GM20000 (cell line): ENCODE data around the gene FBXO42.

Experiments
- DNase-seq: peaks from one replicate; pipeline ENCODE4 v3.0.0; 2012; ENCODE audit warnings: low spot score
- CTCF ChIP-seq: IDR thresholded peaks from 2 replicates; pipeline ENCODE4 v1.5.1; 2012; ENCODE audit warnings: mild to moderate bottlenecking, control low read depth; ENCODE audit errors: extremely low read depth, missing control alignments

The FBXO42 gene

DNA sequence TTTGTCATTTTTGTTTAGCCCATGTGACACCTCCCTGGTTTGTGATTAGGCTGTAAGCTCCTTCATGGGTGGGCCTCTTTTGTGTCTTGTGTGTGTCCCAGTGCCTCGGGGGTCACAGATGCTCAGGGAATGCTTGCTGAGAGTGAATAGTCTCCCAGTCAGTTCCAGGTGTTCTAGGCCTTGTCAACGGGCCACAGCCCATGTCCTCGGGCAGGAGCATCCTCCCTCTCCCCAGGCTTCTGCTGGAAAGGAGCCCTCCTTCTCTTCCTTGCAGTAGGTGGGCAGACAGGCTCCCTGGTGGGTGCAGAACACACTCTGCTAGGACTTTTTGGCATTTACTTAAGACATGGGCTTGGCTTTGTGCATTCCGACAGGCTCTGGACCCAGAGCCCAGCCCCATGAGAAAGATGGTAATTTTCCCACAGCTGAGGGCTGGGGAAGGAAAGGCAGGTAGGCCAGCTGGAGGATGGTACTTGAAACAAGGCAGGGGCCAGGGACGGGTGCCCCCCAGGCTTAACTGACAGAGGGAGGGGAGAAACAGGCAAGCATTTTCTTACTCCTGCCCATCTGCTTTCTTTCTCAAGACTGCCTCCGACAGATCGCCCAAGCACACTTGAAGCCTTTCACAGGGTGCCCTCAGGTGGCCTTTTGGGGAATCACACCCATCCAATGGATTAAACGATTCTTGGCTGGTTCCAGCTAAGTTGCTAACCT lies 108.2 kb downstream of the FBXO42 start:
- TF ChIP-seq CTCF, result peak; percentile 76
- DNase-seq, result peak; percentile 78

- TF ChIP-seq CTCF, result no peak
- DNase-seq, result no peak
Observed at GRCh38 chr1:16243215-16243610, 109.1 kb downstream of the FBXO42 start.

DNA sequence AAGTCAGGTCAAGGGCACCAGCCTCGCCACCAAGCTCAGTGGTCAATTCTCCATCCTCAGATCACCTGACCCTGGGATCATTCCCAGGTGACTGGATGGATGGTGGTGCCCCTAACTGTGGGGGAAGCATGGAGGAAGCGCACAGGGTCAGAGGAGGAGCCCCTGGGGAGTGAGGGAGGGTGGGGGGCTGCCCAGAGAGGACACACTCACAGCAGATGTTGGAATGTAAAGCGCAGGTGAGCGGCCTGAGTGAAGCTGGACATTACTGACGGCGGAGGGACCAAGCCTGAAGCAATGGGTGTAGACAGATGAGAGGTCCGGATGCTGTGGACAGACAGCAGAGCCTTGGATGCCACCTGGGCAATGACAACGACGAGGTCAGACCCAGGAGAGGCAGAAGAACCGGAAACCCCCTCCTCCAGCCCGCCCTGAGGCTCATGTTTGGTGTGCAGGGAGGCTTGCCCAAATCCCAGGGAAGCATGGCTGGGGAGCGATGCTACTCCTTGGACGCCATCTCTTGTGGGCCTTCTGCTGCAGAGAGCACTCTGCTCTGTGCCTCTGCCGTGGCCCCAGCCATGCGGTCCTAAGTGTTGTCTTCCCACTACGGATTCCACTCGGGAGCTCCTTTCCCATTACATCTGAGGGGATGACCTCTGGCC lies 109.6 kb downstream of the FBXO42 start:
- TF ChIP-seq CTCF, result no peak
- no peak for DNase-seq

- TF ChIP-seq CTCF, result no peak
- DNase-seq, result no peak
Observed at GRCh38 chr1:16241221-16241708, 111.0 kb downstream of the FBXO42 start.

DNA sequence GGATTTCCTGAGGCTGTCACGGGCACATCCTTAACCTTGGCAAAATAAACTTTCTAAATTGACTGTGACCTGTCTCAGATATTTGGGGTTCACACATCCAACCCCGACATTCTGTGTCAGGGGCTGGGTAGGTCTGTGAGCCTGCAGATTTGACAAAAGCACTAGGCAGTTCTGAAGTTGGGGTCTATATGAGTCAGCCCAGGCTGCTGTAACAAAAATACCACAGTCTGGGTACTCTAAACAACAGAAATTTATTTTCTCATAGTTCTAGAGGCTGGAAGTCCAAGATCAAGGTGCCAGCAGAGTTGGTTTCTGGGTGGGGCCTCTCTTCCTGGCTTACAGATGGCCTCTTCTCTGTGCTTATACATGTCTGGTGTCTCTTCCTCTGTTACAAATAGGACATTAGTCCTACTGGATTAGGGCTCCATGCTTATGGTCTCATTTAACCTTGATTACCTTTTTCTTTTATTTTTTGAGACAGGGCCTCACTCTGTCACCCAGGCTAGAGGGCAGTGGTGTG lies 112.2 kb downstream of the FBXO42 start:
- DNase-seq, result no peak
- no peak for TF ChIP-seq CTCF

GRCh38 chr1:16237343-16237830 lies 114.9 kb downstream of the FBXO42 start:
- no peak for TF ChIP-seq CTCF
- peak; percentile 8 for DNase-seq
